Measurements from ENCODE around the gene POU2F3. TPM values are rescaled to one million over a fixed set of nuclear protein-coding genes. Genes with fewer than 3 reads are reported as not detected.

Gene POU2F3
- total and polyA plus RNA-seq, 2 of the 8 experiments (the other 6 are each of a cell fraction or from before 2014, with no cell fraction given): 1.0 to 2.1 TPM

- Histone ChIP-seq H4K91ac (replicated peaks; ENCODE audit: insufficient read length, low read length) (no peak overlapping the region), H2BK15ac (ENCODE audit: low read length) (no peak overlapping the region), H3K14ac (ENCODE audit: insufficient read length) (no peak overlapping the region), H2BK20ac (ENCODE audit: low read length) (no peak overlapping the region), H3K36me3 (ENCODE audit: control insufficient read depth in 2 of 4, insufficient read depth in 4 of 4, low read length in 3 of 4) (no peaks in the 10 kb centered on the region), H3K9me3 (ENCODE audit: insufficient read depth in 2 of 2, low read depth in 1 of 2, low read length in 1 of 2) (no peaks in the 10 kb centered on the region), H3K27me3 (replicated peaks in 1 of 4; ENCODE audit: control insufficient read depth in 3 of 4, extremely low read depth in 1 of 4, insufficient read depth in 3 of 4, low read length in 3 of 4) (peaks cover 48 to 86% (median 67%) of the 10 kb centered on the region in 4 experiments), H3K4me3 (ENCODE audit: extremely low read depth in 1 of 4, insufficient read depth in 2 of 4, low read depth in 3 of 4, low read length in 4 of 4) (no peak overlapping the region), H3K56ac (replicated peaks; ENCODE audit: insufficient read length, low read depth, low read length) (no peak overlapping the region), H3K9ac (replicated peaks in 1 of 4; ENCODE audit: extremely low read depth in 1 of 4, low read depth in 3 of 4, low read length in 3 of 4) (no peak overlapping the region), H3K79me1 (ENCODE audit: low read depth, low read length) (no peaks in the 10 kb centered on the region), H2AFZ (ENCODE audit: low read length) (no peak overlapping the region), H3K18ac (ENCODE audit: extremely low read depth, low read length) (no peak overlapping the region), H2BK12ac (ENCODE audit: low read depth, low read length) (no peak overlapping the region), H3K27ac (ENCODE audit: low read depth, low read length) (no peak overlapping the region), H4K20me1 (replicated peaks in 1 of 2; ENCODE audit: control insufficient read depth in 1 of 2, insufficient read depth in 2 of 2, low read length in 2 of 2) (peaks cover 5 to 11% of the 10 kb centered on the region in 2 experiments), H3K23me2 (ENCODE audit: low read depth, low read length) (peaks cover 3% of the 10 kb centered on the region; the same call in 1 of the 2 replicates), H2BK120ac (replicated peaks; ENCODE audit: low read depth, low read length) (no peak overlapping the region), H3K79me2 (ENCODE audit: control insufficient read depth in 1 of 2, insufficient read depth in 2 of 2, low read length in 2 of 2) (no peaks in the 10 kb centered on the region), H3K4ac (replicated peaks; ENCODE audit: insufficient read length, low read depth, low read length) (no peak overlapping the region), H4K5ac (ENCODE audit: insufficient read length, low read depth, low read length) (no peak overlapping the region), H3K4me2 (ENCODE audit: insufficient read depth in 1 of 2, low read depth in 2 of 2, low read length in 2 of 2) (no peak overlapping the region), H4K8ac (ENCODE audit: extremely low read depth, insufficient read depth, low read length) (no peak overlapping the region; the same call in 1 of the 2 replicates), H2BK5ac (ENCODE audit: low read depth, low read length) (no peak overlapping the region), H2AK5ac (ENCODE audit: low read depth, low read length) (no peak overlapping the region), H3K4me1 (replicated peaks in 1 of 4; ENCODE audit: control insufficient read depth in 3 of 4, insufficient read depth in 4 of 4, low read length in 3 of 4) (peaks cover 0 to 18% (median 10%) of the 10 kb centered on the region in 4 experiments; a peak in 5 of 7 replicates), H3K23ac (ENCODE audit: insufficient read length) (no peak overlapping the region)
- 79% methylated on average over 3 of the region's 5 CpGs; no CpG with 5 or more reads in 1 of the 2 experiments for WGBS, 2 experiments (ENCODE audit: extremely low coverage in 1 of 2, insufficient coverage in 1 of 2, insufficient read length in 1 of 2, insufficient replicate concordance in 2 of 2, low coverage in 1 of 2, low lambda C conversion rate in 2 of 2, missing lambda C conversion rate in 1 of 2)
- FAIRE-seq: no peak
- ChIA-PET CTCF (ENCODE audit: partially characterized antibody) (interaction anchor here (1.4 to 26.2 kb wide), 7 partner anchors 15 to 88 kb away, joined by 4 to 394 read pairs (median 23); no protein-coding TSS in a partner anchor), POLR2A (ENCODE audit: partially characterized antibody) (no interaction called here)
- DNase-seq (ENCODE audit: low read depth in 1 of 2, low spot score in 2 of 2): no peak
- TF ChIP-seq ATF2 (IDR thresholded peaks at IDR 0.05; ENCODE audit: low read length): no peak
- no peak for TF ChIP-seq RAD21 (IDR thresholded peaks at IDR 0.05 in 1 of 2, conservative IDR thresholded peaks at IDR 0.05 in 1 of 2; ENCODE audit: low read depth in 2 of 2, low read length in 2 of 2)
- no peak for TF ChIP-seq CBX8 (IDR thresholded peaks at IDR 0.05; ENCODE audit: borderline replicate concordance, low read depth, low read length)
- TF ChIP-seq GTF2F1 (IDR thresholded peaks at IDR 0.05; ENCODE audit: borderline replicate concordance, low read depth, low read length): no peak
- TF ChIP-seq ASH2L (IDR thresholded peaks at IDR 0.05; ENCODE audit: low read length): no peak
- TF ChIP-seq NANOG (IDR thresholded peaks at IDR 0.05; ENCODE audit: insufficient read depth, low read depth, low read length, poor library complexity, severe bottlenecking): no peak
- TF ChIP-seq SP1 (IDR thresholded peaks at IDR 0.05; ENCODE audit: low read depth, low read length): no peak
- TF ChIP-seq EZH2 (IDR thresholded peaks at IDR 0.05; ENCODE audit: low read depth, low read length, severe bottlenecking): no peak
- no peak for TF ChIP-seq CHD2 (IDR thresholded peaks at IDR 0.05; ENCODE audit: low read length)
- TF ChIP-seq KDM5A (IDR thresholded peaks at IDR 0.05; ENCODE audit: low read length): no peak
- TF ChIP-seq SAP30 (IDR thresholded peaks at IDR 0.05; ENCODE audit: insufficient read depth, insufficient replicate concordance, low read length): no peak
- TF ChIP-seq RBBP5 (IDR thresholded peaks at IDR 0.05; ENCODE audit: borderline replicate concordance, low read depth, low read length): no peak
Observed at GRCh38 chr11:120215634-120216033, 24.3 kb upstream of the POU2F3 start.
